Right lobe of liver (tissue), 6 donors: ENCODE data around the gene CBL. TPM values are rescaled to one million over a fixed set of nuclear protein-coding genes. Genes with fewer than 3 reads are reported as not detected.
A peak's percentile ranks its signal among the peaks of the same experiment; 100 is the strongest.

Experiments
- ATAC-seq, 4 donors: fragments of 200-7000 bp; cut with Tn5 transposase; one replicate each; pipeline ENCODE4 v1.9.1; 2020; ENCODE audit warnings: mild to moderate bottlenecking in 4 of 4, moderate library complexity in 4 of 4
- DNase-seq, 3 donors: peaks; one replicate each; pipeline ENCODE4 v3.0.0-alpha.2; 2020
- H3K27ac ChIP-seq, 3 donors: fragments of 200-600 bp; one replicate each; pipeline ENCODE4 v1.8.0; 2022
- H3K27me3 ChIP-seq, 2 donors: fragments of 200-600 bp; one replicate each; pipeline ENCODE4 v1.8.0; 2022
- H3K36me3 ChIP-seq, 4 donors: fragments of 200-600 bp; sonication (generic) in 1 of 4; one replicate each; pipeline versions ENCODE4 v1.5.1 to v1.8.0; 2017 to 2022; ENCODE audit warnings: control low read depth in 1 of 4
- H3K4me1 ChIP-seq, 4 donors: fragments of 200-600 bp; sonication (generic) in 1 of 4; one replicate each; pipeline versions ENCODE4 v1.5.1 to v1.8.0; 2017 to 2022; ENCODE audit warnings: control low read depth in 1 of 4
- H3K4me3 ChIP-seq, 3 donors: fragments of 200-600 bp; one replicate each; pipeline ENCODE4 v1.8.0; 2022
- H3K9me3 ChIP-seq, 4 donors: fragments of 200-600 bp; sonication (generic) in 1 of 4; one replicate each; pipeline versions ENCODE4 v1.5.1 to v1.8.0; 2017 to 2022; ENCODE audit warnings: control low read depth in 1 of 4
- CTCF ChIP-seq, 4 donors: fragments of 200-600 bp in 3 of 4; fragments of 450-650 bp in 1 of 4; IDR thresholded peaks; one replicate each; pipeline versions ENCODE4 v1.5.1 to v1.8.0; 2016 to 2022; ENCODE audit warnings: antibody characterized with exemption in 4 of 4, mild to moderate bottlenecking in 2 of 4
- POLR2A ChIP-seq: fragments of 450-650 bp; IDR thresholded peaks from one replicate; pipeline ENCODE4 v1.6.1; 2017; ENCODE audit warnings: antibody characterized with exemption, mild to moderate bottlenecking
- WGBS: methylation state at CpG from one replicate; pipeline ENCODE4 v1.1.6; 2018; ENCODE audit warnings: low coverage, low lambda C conversion rate; ENCODE audit not compliant: insufficient coverage; ENCODE audit errors: missing lambda C conversion rate; 5-methylcytosine and 5-hydroxymethylcytosine counted together
- intact Hi-C, 2 donors: fragments of 100-400 bp; cut with DNase I; formaldehyde crosslinking; loops; one replicate each; pipeline versions ENCODE4 v1.11.2 to v1.14.1; 2022
- total RNA-seq, 6 experiments: library from RNA; depleted of rRNA in 2 of 6; stranded (reverse); fragments of >200 nt in 2 of 6; fragmentation: NEBNext Ultra II Directional in 3 of 6; extraction: Animal tissue kit (Norgen Biotek cat#: 25700) in 3 of 6; gene quantifications; one replicate each; pipeline versions ENCODE4 v1.1.0 to v1.2.4, GENCODE V29; 2016 to 2023
- donor health status: DM: no; HTN: yes; CAD: no.
- donor health status: DM: no; HTN: no; CAD: no.
- donor health status: DM: no; HTN: no; CAD: no.
- donor health status: DM: no; HTN: yes; CAD: no.
- donor health status: DM: no; HTN: yes; CAD: no.

CBL gene
- total RNA-seq, 6 experiments from 2014 or later, result 3.1 to 7.1 (median 4.6) TPM

- no peaks in the 10 kb centered on the region for H3K36me3 ChIP-seq
- DNase-seq, result peak; percentile 86 to 91 (median 89)
- intact Hi-C loops, result no loop called here
- no CpG with 5 or more reads among the region's 63 CpGs for WGBS
- H3K9me3 ChIP-seq, result no peaks in the 10 kb centered on the region
- peak; percentile 93 to 98 (median 96) for ATAC-seq
- peak; percentile 81 to 85 (median 84) for TF ChIP-seq CTCF (IDR thresholded peaks at IDR 0.05)
- peak; percentile 87 for TF ChIP-seq POLR2A
- peak within 1 kb of the TSS; percentile 70 to 95 (median 93) for H3K27ac ChIP-seq
- H3K27me3 ChIP-seq, result no peaks in the 10 kb centered on the region
- peak within 1 kb of the TSS; percentile 63 to 95 (median 94) for H3K4me3 ChIP-seq
- peaks cover 0 to 4% (median 2%) of the 10 kb centered on the region in 4 donors for H3K4me1 ChIP-seq
Observed at GRCh38 chr11:119168471-119169281, 37.5 kb upstream of the CBL start, which contains the start of gene NLRX1. TSS of gene NLRX1 (plus strand) at chr11:119168725. CDS start at chr11:119171404, 2,679 bp downstream.

- WGBS, result 0% methylated on average over 5 of the region's 15 CpGs
- ATAC-seq, result peak; percentile 50 to 57 (median 51)
- no peak for TF ChIP-seq POLR2A
- TF ChIP-seq CTCF (IDR thresholded peaks at IDR 0.05), result no peak
- H3K36me3 ChIP-seq, result peaks cover 0 to 2% (median 0%) of the 10 kb centered on the region in 4 donors
- H3K4me3 ChIP-seq, result peak overlapping the region; percentile 63 to 95 (median 94)
- DNase-seq, result peak in 2 of 3 donors; percentile 51 to 60
- intact Hi-C loops, result no loop called here
- H3K27ac ChIP-seq, result peak overlapping the region; percentile 70 to 95 (median 93)
- H3K9me3 ChIP-seq, result no peaks in the 10 kb centered on the region
- H3K27me3 ChIP-seq, result no peaks in the 10 kb centered on the region
- peaks cover 0 to 4% (median 2%) of the 10 kb centered on the region in 4 donors for H3K4me1 ChIP-seq
Observed at GRCh38 chr11:119169282-119169719, 36.8 kb upstream of the CBL start.

- no peaks in the 10 kb centered on the region for H3K27me3 ChIP-seq
- H3K27ac ChIP-seq, result no peak overlapping the region
- no peak for ATAC-seq
- no peak for TF ChIP-seq POLR2A
- no peak for TF ChIP-seq CTCF (IDR thresholded peaks at IDR 0.05)
- no peaks in the 10 kb centered on the region for H3K9me3 ChIP-seq
- WGBS, result 60% methylated on average over 1 of the region's 2 CpGs
- H3K4me1 ChIP-seq, result peaks cover 0 to 4% (median 2%) of the 10 kb centered on the region in 4 donors
- DNase-seq, result no peak
- peaks cover 0 to 9% (median 0%) of the 10 kb centered on the region in 4 donors for H3K36me3 ChIP-seq
- no peak overlapping the region for H3K4me3 ChIP-seq
- intact Hi-C loops, result no loop called here
Observed at GRCh38 chr11:119172513-119172912, 33.6 kb upstream of the CBL start.

GRCh38 chr11:119173453-119173852 lies 32.7 kb upstream of the CBL start:
- ATAC-seq (no peak), DNase-seq (no peak)
- Histone ChIP-seq H3K4me1 (peaks cover 0 to 8% (median 2%) of the 10 kb centered on the region in 4 donors), H3K27ac (no peak overlapping the region), H3K36me3 (peaks cover 0 to 9% (median 0%) of the 10 kb centered on the region in 4 donors), H3K9me3 (no peaks in the 10 kb centered on the region), H3K27me3 (no peaks in the 10 kb centered on the region), H3K4me3 (no peak overlapping the region)
- TF ChIP-seq CTCF (IDR thresholded peaks at IDR 0.05), result no peak
- TF ChIP-seq POLR2A, result no peak
- 50% methylated on average over 1 of the region's 21 CpGs for WGBS
- intact Hi-C loops, result no loop called here
